Suppressor macrophage (primary cell): ENCODE measurements around the gene SNAPC4.

Experiments
- DNase-seq, 4 experiments: peaks; one replicate each; pipeline ENCODE4 v3.0.0-alpha.2; 2020 to 2022

The SNAPC4 gene

GRCh38 chr9:136387217-136387616 lies 12.8 kb downstream of the SNAPC4 start:
- DNase-seq: no peak

GRCh38 chr9:136386018-136386417 lies 14.0 kb downstream of the SNAPC4 start:
- DNase-seq: peak; percentile 25 to 50 (median 45)

GRCh38 chr9:136385015-136385414 lies 15.0 kb downstream of the SNAPC4 start:
- DNase-seq: no peak

GRCh38 chr9:136383436-136383835 lies 16.5 kb downstream of the SNAPC4 start:
- DNase-seq: no peak

GRCh38 chr9:136381966-136382513 lies 17.9 kb downstream of the SNAPC4 start:
- no peak for DNase-seq

- DNase-seq: no peak
Observed at GRCh38 chr9:136381311-136381710, 18.7 kb downstream of the SNAPC4 start.

- no peak for DNase-seq
Observed at GRCh38 chr9:136380381-136380780, 19.6 kb downstream of the SNAPC4 start.

- no peak for DNase-seq
Observed at GRCh38 chr9:136379891-136380290, 20.1 kb downstream of the SNAPC4 start.

GRCh38 chr9:136379401-136379800 lies 20.6 kb downstream of the SNAPC4 start:
- DNase-seq: no peak

GRCh38 chr9:136379003-136379287 lies 21.0 kb downstream of the SNAPC4 start:
- DNase-seq: no peak

GRCh38 chr9:136378170-136379002 lies 21.6 kb downstream of the SNAPC4 start:
- DNase-seq: no peak

GRCh38 chr9:136377341-136378169 lies 22.4 kb downstream of the SNAPC4 start:
- peak; percentile 43 to 81 (median 69) for DNase-seq

- no peak for DNase-seq
Observed at GRCh38 chr9:136376457-136376856, 23.5 kb downstream of the SNAPC4 start.

GRCh38 chr9:136375096-136375495 lies 24.9 kb downstream of the SNAPC4 start:
- DNase-seq: no peak

GRCh38 chr9:136374183-136374575 lies 25.8 kb downstream of the SNAPC4 start:
- no peak for DNase-seq

- DNase-seq: peak; percentile 86 to 94 (median 94)
Observed at GRCh38 chr9:136373300-136374182, 26.4 kb downstream of the SNAPC4 start, which contains the start of gene CARD9. Gene CARD9 (minus strand): TSS chr9:136373669. CDS start chr9:136372078, 1,591 bp downstream.

- DNase-seq: peak; percentile 88 to 94 (median 92)
Observed at GRCh38 chr9:136372561-136373299, 27.2 kb downstream of the SNAPC4 start.

GRCh38 chr9:136372006-136372405 lies 28.0 kb downstream of the SNAPC4 start:
- DNase-seq: no peak

- no peak for DNase-seq
Observed at GRCh38 chr9:136371533-136371880, 28.5 kb downstream of the SNAPC4 start.

GRCh38 chr9:136370687-136371532 lies 29.1 kb downstream of the SNAPC4 start:
- no peak for DNase-seq

- DNase-seq: no peak
Observed at GRCh38 chr9:136370037-136370436, 29.9 kb downstream of the SNAPC4 start.
